Fibroblast of lung (primary cell): ENCODE data around the gene GALNT2. TPM values are rescaled to one million over a fixed set of nuclear protein-coding genes. Genes with fewer than 3 reads are reported as not detected.

Experiments used
- DNase-seq, 2 donors: peaks; one replicate each; pipeline versions ENCODE4 v3.0.0 to v3.0.0-alpha.2; 2010; ENCODE audit warnings: low read depth in 2 of 2
- H2AFZ ChIP-seq: 2 replicates; pipeline ENCODE4 v1.5.1; 2012; ENCODE audit warnings: low read length, control low read depth, inconsistent platforms
- H3K27ac ChIP-seq: 2 replicates; pipeline ENCODE4 v1.5.1; 2011; ENCODE audit warnings: low read length, control low read depth; ENCODE audit not compliant: insufficient read depth
- H3K27me3 ChIP-seq: 2 replicates; pipeline ENCODE4 v1.5.1; 2011; ENCODE audit warnings: mild to moderate bottlenecking, low read length; ENCODE audit not compliant: control insufficient read depth, insufficient read depth
- H3K36me3 ChIP-seq: 2 replicates; pipeline ENCODE4 v1.5.1; 2011; ENCODE audit warnings: low read length; ENCODE audit not compliant: control insufficient read depth, insufficient read depth
- H3K4me1 ChIP-seq: 2 replicates; pipeline ENCODE4 v1.5.1; 2011; ENCODE audit warnings: low read length; ENCODE audit not compliant: control insufficient read depth, insufficient read depth; ENCODE audit errors: extremely low read depth
- H3K4me2 ChIP-seq: 2 replicates; pipeline ENCODE4 v1.5.1; 2011; ENCODE audit warnings: low read length, control low read depth; ENCODE audit not compliant: insufficient read depth; ENCODE audit errors: extremely low read depth
- H3K4me3 ChIP-seq, 4 experiments: fragments of 200-600 bp in 1 of 4; sonication (generic) in 1 of 4; replicated peaks in 1 of 4; 2 replicates each; pipeline ENCODE4 v1.5.1; 2011 to 2016; ENCODE audit warnings: low read length in 4 of 4, low read depth in 3 of 4, mild to moderate bottlenecking in 3 of 4, control low read depth in 2 of 4, inconsistent platforms in 1 of 4, mixed read lengths in 1 of 4; ENCODE audit not compliant: insufficient read depth in 1 of 4; ENCODE audit errors: control extremely low read depth in 1 of 4
- H3K79me2 ChIP-seq: 2 replicates; pipeline ENCODE4 v1.5.1; 2012; ENCODE audit warnings: mild to moderate bottlenecking, low read length, inconsistent platforms; ENCODE audit not compliant: control insufficient read depth, insufficient read depth
- H3K9ac ChIP-seq: 2 replicates; pipeline ENCODE4 v1.5.1; 2011; ENCODE audit warnings: mild to moderate bottlenecking, low read length, control low read depth; ENCODE audit not compliant: insufficient read depth
- H3K9me3 ChIP-seq: 2 replicates; pipeline ENCODE4 v1.5.1; 2012; ENCODE audit warnings: low read depth, low read length; ENCODE audit not compliant: control insufficient read depth, insufficient read depth
- H4K20me1 ChIP-seq: 2 replicates; pipeline ENCODE4 v1.5.1; 2011; ENCODE audit warnings: low read length; ENCODE audit not compliant: control insufficient read depth, insufficient read depth; ENCODE audit errors: extremely low read depth
- CTCF ChIP-seq, 2 donors: IDR thresholded peaks in 1 of 2; conservative IDR thresholded peaks in 1 of 2; 1 replicate in 1 of 2; 2 replicates in 1 of 2; pipeline ENCODE4 v1.5.1; 2011 to 2012; ENCODE audit warnings: low read length in 2 of 2, control low read depth in 1 of 2, inconsistent platforms in 1 of 2, low read depth in 1 of 2, mild to moderate bottlenecking in 1 of 2
- EZH2 ChIP-seq: IDR thresholded peaks from 2 replicates; pipeline ENCODE4 v1.5.1; 2012; ENCODE audit warnings: low read length, control low read depth, mild to moderate bottlenecking; ENCODE audit errors: missing control alignments
- polyA plus RNA-seq, 2 donors: library from polyadenylated mRNA; depleted of rRNA in 1 of 2; stranded (reverse) in 1 of 2; unstranded in 1 of 2; fragments of >200 nt; gene quantifications; 2 replicates each; pipeline ENCODE4 v1.2.1, GENCODE V29; 2011 to 2012; ENCODE audit warnings: missing spikeins in 1 of 2
- total RNA-seq: library from RNA; depleted of rRNA; stranded (reverse); fragments of >200 nt; gene quantifications from 2 replicates; pipeline ENCODE4 v1.2.1, GENCODE V29; 2014

The GALNT2 gene
- total and polyA plus RNA-seq, 2 donors (not counting 1 experiment from before 2014, with no cell fraction given), result 106 to 115 TPM

- DNase-seq, result peak in 1 of 2 donors; percentile 91
- no peak overlapping the region for H2AFZ ChIP-seq
- H3K4me3 ChIP-seq, result no peak overlapping the region
- H3K9me3 ChIP-seq, result no peaks in the 10 kb centered on the region
- H3K79me2 ChIP-seq, result peaks cover 1% of the 10 kb centered on the region
- no peak overlapping the region for H3K4me2 ChIP-seq
- no peak for TF ChIP-seq EZH2
- TF ChIP-seq CTCF (conservative IDR thresholded peaks at IDR 0.05 in 1 of 2, IDR thresholded peaks at IDR 0.05 in 1 of 2; ENCODE audit: low read depth in 1 of 2, low read length in 2 of 2), result no peak
- peaks cover 3% of the 10 kb centered on the region for H3K36me3 ChIP-seq
- no peaks in the 10 kb centered on the region for H4K20me1 ChIP-seq
- no peak overlapping the region for H3K9ac ChIP-seq
- H3K4me1 ChIP-seq, result no peaks in the 10 kb centered on the region
- H3K27ac ChIP-seq, result no peak overlapping the region
- H3K27me3 ChIP-seq, result no peaks in the 10 kb centered on the region
These were observed 138.7 kb downstream of the GALNT2 start for GRCh38 chr1:230205719-230206198.

GRCh38 chr1:230206207-230206606, 139.2 kb downstream of the GALNT2 start:
- H3K4me2 ChIP-seq, result no peak overlapping the region
- peaks cover 1% of the 10 kb centered on the region for H3K79me2 ChIP-seq
- H3K9me3 ChIP-seq, result no peaks in the 10 kb centered on the region
- no peak overlapping the region for H3K4me3 ChIP-seq
- H3K27ac ChIP-seq, result no peak overlapping the region
- H4K20me1 ChIP-seq, result no peaks in the 10 kb centered on the region
- no peaks in the 10 kb centered on the region for H3K4me1 ChIP-seq
- TF ChIP-seq CTCF (conservative IDR thresholded peaks at IDR 0.05 in 1 of 2, IDR thresholded peaks at IDR 0.05 in 1 of 2; ENCODE audit: low read depth in 1 of 2, low read length in 2 of 2) (no peak), EZH2 (no peak)
- no peak for DNase-seq
- no peak overlapping the region for H2AFZ ChIP-seq
- no peaks in the 10 kb centered on the region for H3K27me3 ChIP-seq
- H3K9ac ChIP-seq, result no peak overlapping the region
- H3K36me3 ChIP-seq, result peaks cover 3% of the 10 kb centered on the region

- H3K27ac ChIP-seq, result no peak overlapping the region
- H4K20me1 ChIP-seq, result no peaks in the 10 kb centered on the region
- H3K79me2 ChIP-seq, result peaks cover 1% of the 10 kb centered on the region
- H3K4me3 ChIP-seq, result no peak overlapping the region
- no peaks in the 10 kb centered on the region for H3K9me3 ChIP-seq
- H2AFZ ChIP-seq, result no peak overlapping the region
- no peaks in the 10 kb centered on the region for H3K27me3 ChIP-seq
- peaks cover 3% of the 10 kb centered on the region for H3K36me3 ChIP-seq
- H3K4me2 ChIP-seq, result no peak overlapping the region
- H3K4me1 ChIP-seq, result no peaks in the 10 kb centered on the region
- H3K9ac ChIP-seq, result no peak overlapping the region
- TF ChIP-seq CTCF (conservative IDR thresholded peaks at IDR 0.05 in 1 of 2, IDR thresholded peaks at IDR 0.05 in 1 of 2; ENCODE audit: low read depth in 1 of 2, low read length in 2 of 2), result no peak
- TF ChIP-seq EZH2, result no peak
- DNase-seq, result no peak
These were observed 139.9 kb downstream of the GALNT2 start for GRCh38 chr1:230206976-230207375.
